GM12878 (cell line): ENCODE measurements around the gene SLC38A1. TPM values are rescaled to one million over a fixed set of nuclear protein-coding genes. Genes with fewer than 3 reads are reported as not detected.

Source experiments
- ASH2L ChIP-seq: fragments of 300-600, 200-600 bp; sonication (generic); IDR thresholded peaks from 2 replicates; pipeline ENCODE4 v1.6.1; 2017; ENCODE audit warnings: low read depth, mild to moderate bottlenecking, borderline replicate concordance
- ATF7 ChIP-seq: fragments of 450-650 bp; IDR thresholded peaks from 2 replicates; pipeline ENCODE4 v1.6.1; 2016; ENCODE audit warnings: low read depth, mild to moderate bottlenecking
- BMI1 ChIP-seq: fragments of 450-650 bp; IDR thresholded peaks from 2 replicates; pipeline ENCODE4 v1.6.1; 2016; ENCODE audit warnings: mild to moderate bottlenecking, moderate library complexity, borderline replicate concordance
- BRCA1 ChIP-seq: IDR thresholded peaks from 2 replicates; pipeline ENCODE4 v1.6.1; 2011; ENCODE audit warnings: low read depth, low read length, improper control_type of control experiment
- CHD1 ChIP-seq: IDR thresholded peaks from 2 replicates; pipeline ENCODE4 v1.6.1; 2012; ENCODE audit warnings: low read depth, low read length, improper control_type of control experiment
- CREM ChIP-seq: IDR thresholded peaks from 2 replicates; pipeline ENCODE4 v1.6.1; 2014; ENCODE audit warnings: antibody characterized with exemption, low read depth
- DPF2 ChIP-seq: fragments of 450-650 bp; IDR thresholded peaks from 2 replicates; pipeline ENCODE4 v1.6.1; 2017; ENCODE audit warnings: mild to moderate bottlenecking
- EED ChIP-seq: sonication (generic); IDR thresholded peaks from 2 replicates; pipeline ENCODE4 v1.6.1; 2016; ENCODE audit warnings: antibody characterized with exemption, low read depth
- EP300 ChIP-seq, 2 experiments: fragments of 150-350 bp in 1 of 2; IDR thresholded peaks; 2 replicates each; pipeline ENCODE4 v1.6.1; 2011 to 2012; ENCODE audit warnings: low read depth in 2 of 2, low read length in 2 of 2, borderline replicate concordance in 1 of 2, improper control_type of control experiment in 1 of 2, inconsistent platforms in 1 of 2; ENCODE audit not compliant: control insufficient read depth in 1 of 2
- ESRRA ChIP-seq: IDR thresholded peaks from 2 replicates; pipeline ENCODE4 v1.6.1; 2012; ENCODE audit warnings: mild to moderate bottlenecking, low read length, improper control_type of control experiment
- ETV6 ChIP-seq, 2 experiments: fragments of 450-650 bp in 1 of 2; IDR thresholded peaks in 1 of 2; conservative IDR thresholded peaks in 1 of 2; 2 replicates each; pipeline ENCODE4 v1.6.1; 2014; ENCODE audit warnings: antibody characterized with exemption in 1 of 2, borderline replicate concordance in 1 of 2, low read depth in 1 of 2, mild to moderate bottlenecking in 1 of 2, moderate library complexity in 1 of 2
- IKZF1 ChIP-seq: fragments of 450-650 bp; conservative IDR thresholded peaks from 2 replicates; pipeline ENCODE4 v1.6.1; 2017; ENCODE audit warnings: antibody characterized with exemption, mild to moderate bottlenecking
- IRF5 ChIP-seq: fragments of 450-650 bp; IDR thresholded peaks from 2 replicates; pipeline ENCODE4 v1.6.1; 2017; ENCODE audit warnings: borderline replicate concordance
- KDM1A ChIP-seq: fragments of 200-600 bp; sonication (generic); IDR thresholded peaks from 2 replicates; pipeline ENCODE4 v1.6.1; 2016; ENCODE audit warnings: borderline replicate concordance
- NBN ChIP-seq: fragments of 450-650 bp; IDR thresholded peaks from 2 replicates; pipeline ENCODE4 v1.6.1; 2016
- NRF1 ChIP-seq: conservative IDR thresholded peaks from 2 replicates; pipeline ENCODE4 v1.6.1; 2011; ENCODE audit warnings: mild to moderate bottlenecking, low read depth, low read length, improper control_type of control experiment
- PKNOX1 ChIP-seq: fragments of 450-650 bp; IDR thresholded peaks from 2 replicates; pipeline ENCODE4 v1.6.1; 2016; ENCODE audit warnings: mild to moderate bottlenecking
- RCOR1 ChIP-seq: conservative IDR thresholded peaks from 2 replicates; pipeline ENCODE4 v1.6.1; 2012; ENCODE audit warnings: low read depth, low read length, improper control_type of control experiment
- TCF7 ChIP-seq: IDR thresholded peaks from 2 replicates; pipeline ENCODE4 v1.6.1; 2014; ENCODE audit warnings: antibody characterized with exemption, borderline replicate concordance
- ZNF207 ChIP-seq: fragments of 450-650 bp; IDR thresholded peaks from 2 replicates; pipeline ENCODE4 v1.6.1; 2014; ENCODE audit warnings: antibody characterized with exemption, mild to moderate bottlenecking, borderline replicate concordance
- ZNF687 ChIP-seq: fragments of 450-650 bp; IDR thresholded peaks from 2 replicates; pipeline ENCODE4 v1.6.1; 2017; ENCODE audit warnings: mild to moderate bottlenecking, moderate library complexity
- polyA plus RNA-seq, 11 experiments: library from polyadenylated mRNA; depleted of rRNA in 4 of 11; unstranded in 6 of 11; stranded (reverse) in 5 of 11; fragments of >200 nt; fragmentation: Nextera tagmentation in 4 of 11; fragmentation: Illumina TruSeq in 1 of 11; extraction: Ambion mirVana in 4 of 11; extraction: Trizol in 1 of 11; gene quantifications; 1 replicate in 1 of 11; 2 replicates in 10 of 11; pipeline versions ENCODE4 v1.2.1 to v1.2.3, GENCODE V29; 2011 to 2016; ENCODE audit warnings: inconsistent platforms in 2 of 11, missing spikeins in 2 of 11, low read depth in 1 of 11
- total RNA-seq, 4 experiments: library from RNA; depleted of rRNA in 3 of 4; stranded (reverse); fragments of >200 nt in 3 of 4; fragmentation: Illumina TruSeq in 1 of 4; extraction: Trizol in 1 of 4; gene quantifications; 2 replicates each; pipeline versions ENCODE4 v1.2.1 to v1.2.3, GENCODE V29; 2013 to 2021
- TF ChIP-seq, protein P1 (sequence below): fragments of 450-650 bp; conservative IDR thresholded peaks from 2 replicates; pipeline ENCODE4 v1.6.1; 2017; ENCODE audit warnings: mild to moderate bottlenecking, moderate library complexity

SLC38A1 gene
- total and polyA plus RNA-seq, 10 of the 15 experiments (the other 5 are each of a cell fraction or from before 2014, with no cell fraction given): 38.1 to 191 (median 144) TPM

DNA sequence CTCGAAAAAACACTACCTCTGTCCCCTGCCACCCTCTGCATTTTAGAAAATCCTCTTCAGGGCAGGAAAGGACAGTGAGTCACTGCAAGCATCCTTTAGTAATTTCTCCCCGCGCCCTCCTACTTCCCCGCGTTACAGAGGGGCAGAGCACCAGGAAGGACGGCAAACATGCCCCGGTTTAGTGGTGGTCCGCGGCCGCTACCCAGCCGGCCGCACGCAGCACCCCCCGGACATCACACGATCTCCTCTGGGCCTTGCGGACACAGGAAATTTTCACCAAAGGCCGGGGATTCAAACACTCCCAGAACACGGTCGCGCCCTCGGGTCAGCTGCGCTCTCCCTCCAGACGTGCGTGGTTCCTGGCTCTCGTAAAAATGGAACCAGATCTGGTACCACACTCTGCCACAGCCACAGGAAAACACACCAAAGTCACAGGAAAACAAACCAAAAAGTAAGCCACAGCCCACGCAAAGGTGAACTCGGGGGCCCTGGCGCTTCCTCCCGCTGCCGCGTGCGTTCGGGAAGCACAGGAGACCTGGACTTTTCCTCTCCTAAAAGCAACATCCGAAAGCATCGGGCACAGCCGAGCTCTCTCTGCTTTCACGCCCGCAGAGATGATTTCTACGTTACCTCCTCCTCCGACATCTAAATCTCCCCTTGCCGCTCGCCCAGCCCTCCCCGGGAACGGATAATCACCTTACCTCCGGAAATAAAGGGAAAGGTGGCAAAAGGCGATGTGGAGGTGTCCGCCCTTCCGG, 839 bp downstream of the SLC38A1 start (continued):
- TF ChIP-seq ETV6 (conservative IDR thresholded peaks at IDR 0.05 in 1 of 2, IDR thresholded peaks at IDR 0.05 in 1 of 2; ENCODE audit: borderline replicate concordance in 1 of 2, low read depth in 1 of 2) (no peak; a peak in 1 of 4 replicates), ASH2L (no peak), EP300 (IDR thresholded peaks at IDR 0.05; ENCODE audit: borderline replicate concordance in 1 of 2, control insufficient read depth in 1 of 2, low read depth in 2 of 2, low read length in 2 of 2) (no peak), NBN (no peak), BRCA1 (no peak), KDM1A (no peak), IKZF1 (no peak), IRF5 (no peak), PKNOX1 (no peak), CHD1 (0 out of 2 replicates have a peak, but pooled peaks have one; percentile 4), DPF2 (peak; percentile 24; the same call in 1 of the 2 replicates), ZNF687 (no peak), TCF7 (no peak), CREM (no peak), BMI1 (no peak), ESRRA (no peak), ATF7 (no peak), ZNF207 (no peak), RCOR1 (no peak; the same call in 1 of the 2 replicates), EED (peak; percentile 31; the same call in 1 of the 2 replicates), NRF1 (no peak)
- TF ChIP-seq, protein P1, sequence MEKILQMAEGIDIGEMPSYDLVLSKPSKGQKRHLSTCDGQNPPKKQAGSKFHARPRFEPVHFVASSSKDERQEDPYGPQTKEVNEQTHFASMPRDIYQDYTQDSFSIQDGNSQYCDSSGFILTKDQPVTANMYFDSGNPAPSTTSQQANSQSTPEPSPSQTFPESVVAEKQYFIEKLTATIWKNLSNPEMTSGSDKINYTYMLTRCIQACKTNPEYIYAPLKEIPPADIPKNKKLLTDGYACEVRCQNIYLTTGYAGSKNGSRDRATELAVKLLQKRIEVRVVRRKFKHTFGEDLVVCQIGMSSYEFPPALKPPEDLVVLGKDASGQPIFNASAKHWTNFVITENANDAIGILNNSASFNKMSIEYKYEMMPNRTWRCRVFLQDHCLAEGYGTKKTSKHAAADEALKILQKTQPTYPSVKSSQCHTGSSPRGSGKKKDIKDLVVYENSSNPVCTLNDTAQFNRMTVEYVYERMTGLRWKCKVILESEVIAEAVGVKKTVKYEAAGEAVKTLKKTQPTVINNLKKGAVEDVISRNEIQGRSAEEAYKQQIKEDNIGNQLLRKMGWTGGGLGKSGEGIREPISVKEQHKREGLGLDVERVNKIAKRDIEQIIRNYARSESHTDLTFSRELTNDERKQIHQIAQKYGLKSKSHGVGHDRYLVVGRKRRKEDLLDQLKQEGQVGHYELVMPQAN: no peak
